HEK293 (cell line): Measurements from ENCODE around the gene UGT2A3.

Experiments
- CTCF ChIA-PET: fragments of 350-600 bp; formaldehyde crosslinking; extraction: SDS; loops from one replicate; lab custom pipeline; 2021; ENCODE audit warnings: antibody characterized with exemption; lab: Yijun Ruan, JAX
- POLR2A ChIA-PET: fragments of 300-600 bp; formaldehyde crosslinking; extraction: SDS; loops from one replicate; lab custom pipeline; 2020; ENCODE audit warnings: antibody characterized with exemption, inconsistent platforms; lab: Yijun Ruan, JAX
- H3K27ac ChIP-seq: fragments of 200-500 bp; sonication (Bioruptor generic); 2 replicates; pipeline ENCODE4 v1.5.1; 2014; ENCODE audit warnings: low read depth, low read length, control low read depth, inconsistent platforms; ENCODE audit errors: extremely low read depth
- H3K36me3 ChIP-seq, 2 experiments: fragments of 200-500 bp in 1 of 2; sonication (Bioruptor generic) in 1 of 2; 1 replicate in 1 of 2; 2 replicates in 1 of 2; pipeline ENCODE4 v1.5.1; 2014 to 2017; ENCODE audit warnings: inconsistent platforms in 2 of 2, low read length in 2 of 2; ENCODE audit not compliant: control insufficient read depth in 2 of 2, insufficient read depth in 1 of 2
- H3K4me1 ChIP-seq: fragments of 200-500 bp; sonication (Bioruptor generic); 2 replicates; pipeline ENCODE4 v1.5.1; 2014; ENCODE audit warnings: mild to moderate bottlenecking, low read length, inconsistent platforms; ENCODE audit not compliant: control insufficient read depth, insufficient read depth
- H3K4me3 ChIP-seq: 2 replicates; pipeline ENCODE4 v1.5.1; 2011; ENCODE audit warnings: low read depth, mild to moderate bottlenecking, control low read depth, low read length, moderate library complexity
- H3K9me3 ChIP-seq: fragments of 200-500 bp; sonication (Bioruptor generic); 2 replicates; pipeline ENCODE4 v1.5.1; 2014; ENCODE audit warnings: low read depth, low read length, inconsistent platforms; ENCODE audit not compliant: control insufficient read depth, insufficient read depth
- EGR2 ChIP-seq: fragments of 450-650 bp; formaldehyde crosslinking; IDR thresholded peaks from 2 replicates; pipeline ENCODE4 v1.5.1; 2016; ENCODE audit warnings: low read depth, missing biosample characterization, missing genetic modification characterization
- GLIS1 ChIP-seq: fragments of 450-650 bp; formaldehyde crosslinking; IDR thresholded peaks from 2 replicates; pipeline ENCODE4 v1.5.1; 2016; ENCODE audit warnings: missing biosample characterization, missing genetic modification characterization
- MEIS1 ChIP-seq: sonication (generic); formaldehyde crosslinking; IDR thresholded peaks from 2 replicates; pipeline ENCODE4 v1.8.1; 2022; ENCODE audit warnings: missing genetic modification reagents, mild to moderate bottlenecking, borderline replicate concordance
- SCRT2 ChIP-seq: fragments of 450-650 bp; formaldehyde crosslinking; IDR thresholded peaks from 2 replicates; pipeline ENCODE4 v1.5.1; 2016; ENCODE audit warnings: missing biosample characterization, missing genetic modification characterization
- ZBTB1 ChIP-seq: fragments of 450-650 bp; formaldehyde crosslinking; IDR thresholded peaks from 2 replicates; pipeline ENCODE4 v1.5.1; 2016; ENCODE audit warnings: missing biosample characterization, missing genetic modification characterization
- ZBTB8A ChIP-seq: fragments of 450-650 bp; formaldehyde crosslinking; IDR thresholded peaks from 2 replicates; pipeline ENCODE4 v1.5.1; 2016; ENCODE audit warnings: missing biosample characterization, missing genetic modification characterization
- ZNF10 ChIP-seq: fragments of 450-650 bp; formaldehyde crosslinking; IDR thresholded peaks from 2 replicates; pipeline ENCODE4 v1.5.1; 2017; ENCODE audit warnings: missing biosample characterization, missing genetic modification characterization
- ZNF19 ChIP-seq: fragments of 450-650 bp; formaldehyde crosslinking; IDR thresholded peaks from 2 replicates; pipeline ENCODE4; 2016; ENCODE audit warnings: missing biosample characterization, missing genetic modification characterization, low read depth
- ZNF2 ChIP-seq: fragments of 450-650 bp; formaldehyde crosslinking; IDR thresholded peaks from 2 replicates; pipeline ENCODE4 v1.5.1; 2016; ENCODE audit warnings: missing biosample characterization, missing genetic modification characterization
- ZNF211 ChIP-seq: fragments of 450-650 bp; formaldehyde crosslinking; IDR thresholded peaks from 2 replicates; pipeline ENCODE4 v1.5.1; 2016; ENCODE audit warnings: low read depth, missing biosample characterization, missing genetic modification characterization
- ZNF239 ChIP-seq: fragments of 450-650 bp; formaldehyde crosslinking; IDR thresholded peaks from 2 replicates; pipeline ENCODE4 v1.5.1; 2016; ENCODE audit warnings: missing biosample characterization, missing genetic modification characterization
- ZNF394 ChIP-seq: fragments of 450-650 bp; formaldehyde crosslinking; IDR thresholded peaks from 2 replicates; pipeline ENCODE4 v1.5.1; 2016; ENCODE audit warnings: missing biosample characterization, missing genetic modification characterization, mild to moderate bottlenecking, moderate library complexity, borderline replicate concordance
- ZNF423 ChIP-seq: fragments of 450-650 bp; formaldehyde crosslinking; IDR thresholded peaks from 2 replicates; pipeline ENCODE4 v1.5.1; 2016; ENCODE audit warnings: missing biosample characterization, missing genetic modification characterization
- ZNF621 ChIP-seq: fragments of 450-650 bp; formaldehyde crosslinking; IDR thresholded peaks from 2 replicates; pipeline ENCODE4 v1.5.1; 2017; ENCODE audit warnings: missing biosample characterization, missing genetic modification characterization
- ZNF670 ChIP-seq: fragments of 450-650 bp; formaldehyde crosslinking; IDR thresholded peaks from 2 replicates; pipeline ENCODE4 v1.5.1; 2016; ENCODE audit warnings: missing biosample characterization, missing genetic modification characterization, low read depth
- ZNF777 ChIP-seq: fragments of 450-650 bp; formaldehyde crosslinking; IDR thresholded peaks from 2 replicates; pipeline ENCODE4 v1.5.1; 2017; ENCODE audit warnings: missing biosample characterization, missing genetic modification characterization, borderline replicate concordance
- ZNF830 ChIP-seq: fragments of 450-650 bp; IDR thresholded peaks from 2 replicates; pipeline ENCODE4 v1.5.0; 2018; ENCODE audit warnings: missing biosample characterization, missing genetic modification characterization, low read depth, mild to moderate bottlenecking, moderate library complexity
- TF ChIP-seq, protein P1 (sequence below): fragments of 450-650 bp; formaldehyde crosslinking; IDR thresholded peaks from 2 replicates; pipeline ENCODE4 v1.5.1; 2016; ENCODE audit warnings: missing biosample characterization, missing genetic modification characterization, borderline replicate concordance
- TF ChIP-seq, protein P2 (sequence below): fragments of 450-650 bp; formaldehyde crosslinking; IDR thresholded peaks from 2 replicates; pipeline ENCODE4 v1.5.1; 2017; ENCODE audit warnings: missing biosample characterization, missing genetic modification characterization
- TF ChIP-seq, protein P3 (sequence below): fragments of 450-650 bp; formaldehyde crosslinking; IDR thresholded peaks from 2 replicates; pipeline ENCODE4 v1.5.1; 2017; ENCODE audit warnings: missing biosample characterization, missing genetic modification characterization
- TF ChIP-seq, protein P4 (sequence below): fragments of 450-650 bp; formaldehyde crosslinking; IDR thresholded peaks from 2 replicates; pipeline ENCODE4 v1.5.1; 2016; ENCODE audit warnings: missing biosample characterization, missing genetic modification characterization

UGT2A3 gene

DNA sequence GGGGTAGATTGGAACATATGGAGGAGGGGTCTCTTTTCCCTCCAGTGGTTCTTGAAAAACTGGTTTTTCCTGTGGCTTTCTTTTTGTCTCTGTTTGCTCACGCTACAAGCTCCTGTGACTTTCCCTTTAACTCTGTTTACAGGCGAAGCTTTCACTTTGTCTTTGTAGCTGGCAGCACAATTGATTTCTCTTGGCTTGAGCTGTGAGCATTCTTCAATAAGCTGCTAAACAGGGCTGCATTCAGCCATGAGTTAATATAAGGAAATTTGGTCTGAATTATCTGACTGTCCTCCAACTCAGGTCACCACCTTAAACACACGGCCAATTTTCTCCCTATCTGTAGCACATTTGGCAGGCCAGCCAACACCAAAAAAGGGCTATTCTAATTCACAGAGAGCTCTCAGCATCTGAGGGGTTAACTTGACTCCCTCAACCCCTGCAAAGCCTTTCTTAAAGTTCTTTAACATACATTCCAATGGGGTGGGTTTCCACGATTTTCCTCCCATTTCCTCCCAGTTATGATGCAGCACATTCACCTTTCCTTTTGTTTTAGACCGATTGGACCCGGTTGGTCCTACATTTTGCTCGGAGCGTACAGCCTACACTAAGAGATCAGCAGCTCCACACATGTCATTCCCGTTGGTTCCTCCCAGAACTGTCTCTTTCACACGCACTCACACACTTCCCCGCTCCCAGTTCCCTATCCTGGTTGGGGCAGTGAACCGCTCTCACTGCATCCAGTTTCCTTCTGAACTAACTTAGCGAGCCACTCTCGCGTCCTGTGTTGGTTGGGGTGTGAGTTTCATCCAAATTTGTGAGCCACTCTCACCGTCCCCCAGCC is 45.4 kb downstream of the UGT2A3 start (continued):
- TF ChIP-seq, protein P1, sequence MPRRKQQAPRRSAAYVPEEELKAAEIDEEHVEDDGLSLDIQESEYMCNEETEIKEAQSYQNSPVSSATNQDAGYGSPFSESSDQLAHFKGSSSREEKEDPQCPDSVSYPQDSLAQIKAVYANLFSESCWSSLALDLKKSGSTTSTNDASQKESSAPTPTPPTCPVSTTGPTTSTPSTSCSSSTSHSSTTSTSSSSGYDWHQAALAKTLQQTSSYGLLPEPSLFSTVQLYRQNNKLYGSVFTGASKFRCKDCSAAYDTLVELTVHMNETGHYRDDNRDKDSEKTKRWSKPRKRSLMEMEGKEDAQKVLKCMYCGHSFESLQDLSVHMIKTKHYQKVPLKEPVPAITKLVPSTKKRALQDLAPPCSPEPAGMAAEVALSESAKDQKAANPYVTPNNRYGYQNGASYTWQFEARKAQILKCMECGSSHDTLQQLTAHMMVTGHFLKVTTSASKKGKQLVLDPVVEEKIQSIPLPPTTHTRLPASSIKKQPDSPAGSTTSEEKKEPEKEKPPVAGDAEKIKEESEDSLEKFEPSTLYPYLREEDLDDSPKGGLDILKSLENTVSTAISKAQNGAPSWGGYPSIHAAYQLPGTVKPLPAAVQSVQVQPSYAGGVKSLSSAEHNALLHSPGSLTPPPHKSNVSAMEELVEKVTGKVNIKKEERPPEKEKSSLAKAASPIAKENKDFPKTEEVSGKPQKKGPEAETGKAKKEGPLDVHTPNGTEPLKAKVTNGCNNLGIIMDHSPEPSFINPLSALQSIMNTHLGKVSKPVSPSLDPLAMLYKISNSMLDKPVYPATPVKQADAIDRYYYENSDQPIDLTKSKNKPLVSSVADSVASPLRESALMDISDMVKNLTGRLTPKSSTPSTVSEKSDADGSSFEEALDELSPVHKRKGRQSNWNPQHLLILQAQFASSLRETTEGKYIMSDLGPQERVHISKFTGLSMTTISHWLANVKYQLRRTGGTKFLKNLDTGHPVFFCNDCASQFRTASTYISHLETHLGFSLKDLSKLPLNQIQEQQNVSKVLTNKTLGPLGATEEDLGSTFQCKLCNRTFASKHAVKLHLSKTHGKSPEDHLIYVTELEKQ (tag by site-specific recombination) = no peak
- TF ChIP-seq ZNF621 (tag by site-specific recombination) (no peak), ZNF211 (tag by site-specific recombination) (no peak), ZNF2 (tag by site-specific recombination) (no peak), ZNF777 (tag by site-specific recombination) (no peak)

DNA sequence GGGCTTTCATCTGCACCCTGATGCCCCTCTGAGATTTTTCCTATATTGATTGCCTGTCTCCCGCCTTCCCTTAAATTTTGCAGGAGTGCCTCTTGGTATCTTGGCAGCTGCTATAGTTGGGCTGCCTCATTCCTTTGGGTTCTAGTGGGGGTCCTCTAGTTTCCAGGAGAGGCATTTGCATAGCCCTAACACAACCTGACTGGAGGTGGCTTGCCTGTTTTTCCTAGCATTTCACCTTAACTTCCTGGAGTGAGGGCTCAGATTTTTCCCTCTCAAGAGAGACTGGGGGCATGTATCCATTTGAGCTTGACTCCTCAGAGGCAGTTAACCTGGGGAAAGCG is 46.0 kb downstream of the UGT2A3 start:
- Histone ChIP-seq H3K4me3 (no peak overlapping the region), H3K9me3 (no peaks in the 10 kb centered on the region), H3K4me1 (no peaks in the 10 kb centered on the region)
- POLR2A ChIA-PET = no interaction called here
- TF ChIP-seq ZNF10 (tag by site-specific recombination) = no peak
- TF ChIP-seq, protein P2, sequence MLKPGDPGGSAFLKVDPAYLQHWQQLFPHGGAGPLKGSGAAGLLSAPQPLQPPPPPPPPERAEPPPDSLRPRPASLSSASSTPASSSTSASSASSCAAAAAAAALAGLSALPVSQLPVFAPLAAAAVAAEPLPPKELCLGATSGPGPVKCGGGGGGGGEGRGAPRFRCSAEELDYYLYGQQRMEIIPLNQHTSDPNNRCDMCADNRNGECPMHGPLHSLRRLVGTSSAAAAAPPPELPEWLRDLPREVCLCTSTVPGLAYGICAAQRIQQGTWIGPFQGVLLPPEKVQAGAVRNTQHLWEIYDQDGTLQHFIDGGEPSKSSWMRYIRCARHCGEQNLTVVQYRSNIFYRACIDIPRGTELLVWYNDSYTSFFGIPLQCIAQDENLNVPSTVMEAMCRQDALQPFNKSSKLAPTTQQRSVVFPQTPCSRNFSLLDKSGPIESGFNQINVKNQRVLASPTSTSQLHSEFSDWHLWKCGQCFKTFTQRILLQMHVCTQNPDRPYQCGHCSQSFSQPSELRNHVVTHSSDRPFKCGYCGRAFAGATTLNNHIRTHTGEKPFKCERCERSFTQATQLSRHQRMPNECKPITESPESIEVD (tag by site-specific recombination) = no peak
- TF ChIP-seq ZNF394 = no peak
- no peak for TF ChIP-seq ZNF211 (tag by site-specific recombination)
- TF ChIP-seq ZBTB1 (tag by site-specific recombination) = no peak
- no peak for TF ChIP-seq GLIS1 (tag by site-specific recombination)
- TF ChIP-seq, protein P3, sequence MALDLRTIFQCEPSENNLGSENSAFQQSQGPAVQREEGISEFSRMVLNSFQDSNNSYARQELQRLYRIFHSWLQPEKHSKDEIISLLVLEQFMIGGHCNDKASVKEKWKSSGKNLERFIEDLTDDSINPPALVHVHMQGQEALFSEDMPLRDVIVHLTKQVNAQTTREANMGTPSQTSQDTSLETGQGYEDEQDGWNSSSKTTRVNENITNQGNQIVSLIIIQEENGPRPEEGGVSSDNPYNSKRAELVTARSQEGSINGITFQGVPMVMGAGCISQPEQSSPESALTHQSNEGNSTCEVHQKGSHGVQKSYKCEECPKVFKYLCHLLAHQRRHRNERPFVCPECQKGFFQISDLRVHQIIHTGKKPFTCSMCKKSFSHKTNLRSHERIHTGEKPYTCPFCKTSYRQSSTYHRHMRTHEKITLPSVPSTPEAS = no peak
- TF ChIP-seq, all 188 proteins: peak for 0
- CTCF ChIA-PET = no interaction called here
- H3K27ac ChIP-seq = no peak overlapping the region
- no peaks in the 10 kb centered on the region for H3K36me3 ChIP-seq

DNA sequence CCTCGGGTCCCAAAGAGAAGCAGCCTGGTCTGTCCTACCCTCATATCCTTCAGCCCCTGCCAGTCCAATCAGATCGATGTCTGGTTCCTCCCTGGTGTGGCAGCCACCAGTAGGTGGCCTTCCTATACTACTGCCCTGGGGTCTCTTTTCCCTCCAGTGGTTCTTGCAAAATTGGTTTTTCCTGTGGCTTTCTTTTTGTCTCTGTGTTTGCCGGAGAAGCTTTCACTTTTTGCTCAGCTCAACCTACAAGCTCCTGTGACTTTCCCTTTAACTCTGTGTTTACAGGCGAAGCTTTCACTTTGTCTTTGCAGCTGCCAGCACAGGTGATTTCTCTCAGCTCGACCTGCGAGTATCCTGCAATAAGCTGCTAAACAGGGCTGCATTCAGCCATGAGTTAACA is 46.8 kb downstream of the UGT2A3 start:
- CTCF ChIA-PET = no interaction called here
- no peaks in the 10 kb centered on the region for H3K9me3 ChIP-seq
- POLR2A ChIA-PET = no interaction called here
- H3K4me3 ChIP-seq = no peak overlapping the region
- H3K4me1 ChIP-seq = no peaks in the 10 kb centered on the region
- H3K36me3 ChIP-seq = no peaks in the 10 kb centered on the region
- H3K27ac ChIP-seq = no peak overlapping the region
- TF ChIP-seq, protein P1 (tag by site-specific recombination) = no peak
- TF ChIP-seq MEIS1 (CRISPR knock-in tag) = no peak
- no peak for TF ChIP-seq ZNF830
- TF ChIP-seq SCRT2 = no peak
- no peak for TF ChIP-seq ZNF239 (tag by site-specific recombination)
- TF ChIP-seq ZNF19 (tag by site-specific recombination) = no peak
- TF ChIP-seq, protein P4, sequence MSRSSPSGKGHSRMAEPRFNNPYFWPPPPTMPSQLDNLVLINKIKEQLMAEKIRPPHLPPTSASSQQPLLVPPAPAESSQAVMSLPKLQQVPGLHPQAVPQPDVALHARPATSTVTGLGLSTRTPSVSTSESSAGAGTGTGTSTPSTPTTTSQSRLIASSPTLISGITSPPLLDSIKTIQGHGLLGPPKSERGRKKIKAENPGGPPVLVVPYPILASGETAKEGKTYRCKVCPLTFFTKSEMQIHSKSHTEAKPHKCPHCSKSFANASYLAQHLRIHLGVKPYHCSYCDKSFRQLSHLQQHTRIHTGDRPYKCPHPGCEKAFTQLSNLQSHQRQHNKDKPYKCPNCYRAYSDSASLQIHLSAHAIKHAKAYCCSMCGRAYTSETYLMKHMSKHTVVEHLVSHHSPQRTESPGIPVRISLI (tag by site-specific recombination) = no peak
- no peak for TF ChIP-seq ZNF670
- no peak for TF ChIP-seq ZNF423 (tag by site-specific recombination)
- no peak for TF ChIP-seq EGR2 (tag by site-specific recombination)
- TF ChIP-seq ZBTB8A (tag by site-specific recombination) = no peak
